Measurements from ENCODE around the gene HDAC11. TPM values are rescaled to one million over a fixed set of nuclear protein-coding genes. Genes with fewer than 3 reads are reported as not detected.
A peak's percentile ranks its signal among the peaks of the same experiment; 100 is the strongest.

HDAC11 gene
- total RNA-seq, 6 experiments from 2014 or later, result 8.0 to 12.4 (median 9.1) TPM

DNA sequence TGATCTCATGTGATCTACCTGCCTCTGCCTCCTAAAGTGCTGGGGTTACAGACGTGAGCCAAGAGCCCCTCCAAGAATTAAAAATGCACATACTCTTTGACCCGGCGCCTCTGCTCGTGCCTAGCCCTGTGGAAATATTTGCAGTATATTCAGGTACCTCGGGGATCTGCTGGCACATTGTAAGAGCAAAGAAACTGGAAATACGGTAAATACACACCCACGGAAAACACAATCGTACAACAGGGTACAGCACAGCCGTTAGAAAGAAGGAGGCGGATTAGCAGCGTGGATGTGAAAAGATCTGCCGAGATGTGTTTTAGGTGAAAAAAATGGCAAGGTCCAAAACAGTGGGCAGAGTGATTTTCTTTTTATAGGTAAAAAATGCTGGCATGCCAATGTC lies 6.1 kb upstream of the HDAC11 start:
- no peak for DNase-seq
- no peak overlapping the region for H3K27ac Mint-ChIP-seq
- H3K4me1 Mint-ChIP-seq (ENCODE audit: low read depth), result peaks cover 13% of the 10 kb centered on the region
- TF ChIP-seq, protein P1, sequence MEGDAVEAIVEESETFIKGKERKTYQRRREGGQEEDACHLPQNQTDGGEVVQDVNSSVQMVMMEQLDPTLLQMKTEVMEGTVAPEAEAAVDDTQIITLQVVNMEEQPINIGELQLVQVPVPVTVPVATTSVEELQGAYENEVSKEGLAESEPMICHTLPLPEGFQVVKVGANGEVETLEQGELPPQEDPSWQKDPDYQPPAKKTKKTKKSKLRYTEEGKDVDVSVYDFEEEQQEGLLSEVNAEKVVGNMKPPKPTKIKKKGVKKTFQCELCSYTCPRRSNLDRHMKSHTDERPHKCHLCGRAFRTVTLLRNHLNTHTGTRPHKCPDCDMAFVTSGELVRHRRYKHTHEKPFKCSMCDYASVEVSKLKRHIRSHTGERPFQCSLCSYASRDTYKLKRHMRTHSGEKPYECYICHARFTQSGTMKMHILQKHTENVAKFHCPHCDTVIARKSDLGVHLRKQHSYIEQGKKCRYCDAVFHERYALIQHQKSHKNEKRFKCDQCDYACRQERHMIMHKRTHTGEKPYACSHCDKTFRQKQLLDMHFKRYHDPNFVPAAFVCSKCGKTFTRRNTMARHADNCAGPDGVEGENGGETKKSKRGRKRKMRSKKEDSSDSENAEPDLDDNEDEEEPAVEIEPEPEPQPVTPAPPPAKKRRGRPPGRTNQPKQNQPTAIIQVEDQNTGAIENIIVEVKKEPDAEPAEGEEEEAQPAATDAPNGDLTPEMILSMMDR (IDR thresholded peaks at IDR 0.05), result no peak
- no peaks in the 10 kb centered on the region for H3K36me3 Mint-ChIP-seq (ENCODE audit: low read depth)
- peaks cover 26% of the 10 kb centered on the region for H3K27me3 Mint-ChIP-seq (ENCODE audit: insufficient read depth)
- no peaks in the 10 kb centered on the region for H3K9me3 Mint-ChIP-seq
- H3K4me3 Mint-ChIP-seq, result no peak overlapping the region

DNA sequence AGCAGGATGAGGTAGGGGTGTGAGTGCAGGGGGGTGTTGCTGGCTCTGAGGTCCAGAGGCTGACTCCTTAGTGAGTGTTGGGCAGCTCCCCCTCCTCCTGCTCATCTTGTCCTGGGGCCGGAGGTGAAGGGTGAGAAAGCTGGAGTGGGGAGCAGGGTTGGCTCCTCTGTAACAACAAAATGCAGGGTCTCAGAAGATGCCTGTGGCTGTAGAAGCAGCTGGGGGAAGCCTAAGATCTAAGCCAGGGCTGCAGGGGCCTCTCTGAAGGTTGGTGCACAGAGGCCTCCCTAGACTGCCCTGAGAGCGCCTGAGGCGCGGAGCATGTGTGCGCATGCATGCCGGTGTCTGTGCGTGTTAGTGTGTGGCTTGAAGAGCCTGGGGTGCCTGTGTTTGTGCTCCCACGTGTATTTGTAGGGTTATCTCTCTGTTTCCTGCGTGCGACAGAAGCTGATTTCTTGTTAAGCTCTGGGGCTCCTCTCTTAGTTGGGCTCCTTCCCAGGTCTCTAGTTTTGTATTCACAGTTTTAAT lies 5.3 kb upstream of the HDAC11 start:
- TF ChIP-seq, protein P1 (IDR thresholded peaks at IDR 0.05), result no peak
- H3K27me3 Mint-ChIP-seq (ENCODE audit: insufficient read depth), result peaks cover 22% of the 10 kb centered on the region
- no peak for DNase-seq
- no peaks in the 10 kb centered on the region for H3K9me3 Mint-ChIP-seq
- H3K4me3 Mint-ChIP-seq, result no peak overlapping the region
- H3K36me3 Mint-ChIP-seq (ENCODE audit: low read depth), result no peaks in the 10 kb centered on the region
- H3K27ac Mint-ChIP-seq, result no peak overlapping the region
- H3K4me1 Mint-ChIP-seq (ENCODE audit: low read depth), result peaks cover 13% of the 10 kb centered on the region

DNA sequence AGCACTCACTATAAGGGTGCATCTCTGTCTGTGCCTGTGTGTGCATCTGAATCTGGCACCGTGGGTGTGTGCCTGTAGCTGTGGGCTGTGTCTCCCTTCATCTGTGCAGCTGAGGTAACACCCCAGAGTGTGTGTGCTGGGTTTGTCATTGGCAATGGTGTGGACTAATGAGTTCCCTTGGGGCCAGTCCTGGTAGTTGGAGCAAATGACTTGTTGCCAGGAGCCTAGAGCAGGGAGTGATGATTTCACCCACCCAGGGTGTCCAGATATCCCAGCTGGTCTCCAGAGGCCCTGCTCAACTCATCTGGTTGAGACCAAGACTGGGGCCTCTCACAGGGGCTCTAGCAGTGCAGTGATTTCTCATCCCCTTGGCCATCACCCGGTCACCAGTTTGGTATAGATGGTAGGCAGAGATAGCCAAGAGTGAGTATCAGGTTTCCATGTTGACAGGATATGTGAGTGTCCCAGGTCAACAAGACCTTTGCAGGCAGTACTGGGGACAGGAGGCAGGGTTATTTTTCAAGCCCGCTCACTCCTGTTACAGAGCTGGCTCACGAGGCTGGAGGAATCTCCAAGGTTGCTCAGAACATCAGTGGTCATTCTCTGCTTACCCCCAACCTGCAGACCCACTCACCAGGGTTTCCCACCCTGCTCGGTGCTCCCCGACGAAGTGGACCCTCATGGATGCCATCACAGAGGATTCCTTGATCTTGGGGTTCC lies 4.1 kb upstream of the HDAC11 start:
- Mint-ChIP-seq H3K27me3 (ENCODE audit: insufficient read depth) (peaks cover 15% of the 10 kb centered on the region), H3K27ac (no peak overlapping the region), H3K4me3 (no peak overlapping the region), H3K4me1 (ENCODE audit: low read depth) (peaks cover 18% of the 10 kb centered on the region), H3K9me3 (no peaks in the 10 kb centered on the region), H3K36me3 (ENCODE audit: low read depth) (no peaks in the 10 kb centered on the region)
- peak; percentile 21 for DNase-seq
- TF ChIP-seq, protein P1 (IDR thresholded peaks at IDR 0.05), result no peak

DNA sequence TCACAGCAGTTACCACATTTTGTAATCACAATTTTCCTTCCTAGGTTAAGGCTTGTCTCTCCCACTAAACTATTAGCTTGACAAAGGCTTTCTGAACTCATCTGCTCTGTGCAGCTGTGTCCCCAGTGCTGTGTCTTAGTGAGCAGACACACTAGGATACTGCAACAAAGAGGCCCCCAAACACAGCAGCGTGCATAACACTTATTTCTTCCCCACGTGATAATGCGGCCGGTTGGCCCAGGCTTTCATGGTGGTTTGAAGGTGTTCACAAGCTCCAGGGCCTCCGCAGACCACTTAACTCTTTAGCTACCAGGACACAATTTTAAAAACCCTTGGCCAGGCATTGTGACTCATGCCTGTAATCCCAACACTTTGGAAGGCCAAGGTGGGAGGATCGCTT lies 2.2 kb upstream of the HDAC11 start:
- no peak overlapping the region for H3K4me3 Mint-ChIP-seq
- no peak overlapping the region for H3K27ac Mint-ChIP-seq
- H3K27me3 Mint-ChIP-seq (ENCODE audit: insufficient read depth), result peaks cover 12% of the 10 kb centered on the region; the same call in 1 of the 2 replicates
- H3K9me3 Mint-ChIP-seq, result no peaks in the 10 kb centered on the region
- no peaks in the 10 kb centered on the region for H3K36me3 Mint-ChIP-seq (ENCODE audit: low read depth)
- DNase-seq, result no peak
- peaks cover 24% of the 10 kb centered on the region for H3K4me1 Mint-ChIP-seq (ENCODE audit: low read depth)
- TF ChIP-seq, protein P1 (IDR thresholded peaks at IDR 0.05), result no peak

DNA sequence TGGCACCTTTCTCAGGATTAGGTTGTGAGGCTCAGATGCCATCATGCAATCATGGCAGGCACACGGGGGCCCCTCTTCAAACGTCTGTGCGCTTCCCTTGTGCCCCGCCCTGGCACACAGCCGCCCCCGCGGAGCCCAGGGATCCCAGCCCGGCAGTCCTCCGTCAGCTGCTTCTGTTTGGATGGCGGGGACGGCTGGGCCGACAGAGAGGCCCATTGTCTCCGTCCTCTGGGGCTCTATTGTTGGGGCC lies 849 bp upstream of the HDAC11 start:
- peak overlapping the region; percentile 92 for H3K4me3 Mint-ChIP-seq
- peak overlapping the region; percentile 86 for H3K27ac Mint-ChIP-seq
- H3K27me3 Mint-ChIP-seq (ENCODE audit: insufficient read depth), result peaks cover 7% of the 10 kb centered on the region; the same call in 1 of the 2 replicates
- TF ChIP-seq, protein P1 (IDR thresholded peaks at IDR 0.05), result no peak
- no peak for DNase-seq
- H3K4me1 Mint-ChIP-seq (ENCODE audit: low read depth), result peaks cover 24% of the 10 kb centered on the region
- H3K36me3 Mint-ChIP-seq (ENCODE audit: low read depth), result no peaks in the 10 kb centered on the region
- H3K9me3 Mint-ChIP-seq, result no peaks in the 10 kb centered on the region
